A673 (cell line): ENCODE results near the gene IFFO2.
"Not testable (repeated sequence)": the region's sequence is repeated elsewhere in the genome, so short reads cannot be mapped to it uniquely, and the experiment has no call there.

Experiments used
- CTCF ChIP-seq: fragments of 300-800, 200-600 bp; sonication (generic); conservative IDR thresholded peaks from 2 replicates; pipeline ENCODE4 v1.5.1; 2017; ENCODE audit warnings: low read depth, mild to moderate bottlenecking, antibody characterized with exemption, low read length, moderate library complexity, mixed read lengths
- EZH2 ChIP-seq: fragments of 200-600 bp; sonication (generic); IDR thresholded peaks from 2 replicates; pipeline ENCODE4 v1.6.1; 2017; ENCODE audit warnings: borderline replicate concordance, low read depth, mild to moderate bottlenecking, mixed read lengths, antibody characterized with exemption, low read length; ENCODE audit not compliant: poor library complexity, severe bottlenecking

DNA sequence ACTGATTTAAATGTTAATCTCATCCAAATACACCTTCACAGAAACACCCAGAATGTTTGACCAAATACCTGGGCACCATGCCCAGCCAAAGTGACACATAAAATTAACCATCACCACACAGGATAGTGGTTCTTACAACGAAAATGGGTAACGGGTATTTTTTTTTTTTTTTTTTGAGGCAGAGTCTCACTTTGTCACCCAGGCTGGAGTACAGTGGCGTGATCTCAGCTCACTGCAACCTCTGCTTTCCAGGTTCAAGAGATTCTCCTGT is 85.9 kb downstream of the IFFO2 start:
- not testable (repeated sequence) for TF ChIP-seq CTCF, EZH2
